Activated CD8-positive, alpha-beta memory T cell treated with anti-CD3 and anti-CD28 coated beads, Interleukin-2, amount 50 U/mL, for 4 hours (primary cell): ENCODE data around the gene SELENOT.
"Not testable (repeated sequence)": the region's sequence is repeated elsewhere in the genome, so short reads cannot be mapped to it uniquely, and the experiment has no call there.

Source experiments
- DNase-seq: peaks from one replicate; pipeline ENCODE4 v3.0.0-alpha.2; 2020

Gene SELENOT

GRCh38 chr3:150609988-150610387 lies 6.9 kb downstream of the SELENOT start:
- DNase-seq, result no peak

- DNase-seq, result no peak
Observed at GRCh38 chr3:150610785-150611184, 7.7 kb downstream of the SELENOT start.

GRCh38 chr3:150611666-150612065 lies 8.5 kb downstream of the SELENOT start:
- DNase-seq, result no peak

- no peak for DNase-seq
Observed at GRCh38 chr3:150612494-150612893, 9.4 kb downstream of the SELENOT start.

DNA sequence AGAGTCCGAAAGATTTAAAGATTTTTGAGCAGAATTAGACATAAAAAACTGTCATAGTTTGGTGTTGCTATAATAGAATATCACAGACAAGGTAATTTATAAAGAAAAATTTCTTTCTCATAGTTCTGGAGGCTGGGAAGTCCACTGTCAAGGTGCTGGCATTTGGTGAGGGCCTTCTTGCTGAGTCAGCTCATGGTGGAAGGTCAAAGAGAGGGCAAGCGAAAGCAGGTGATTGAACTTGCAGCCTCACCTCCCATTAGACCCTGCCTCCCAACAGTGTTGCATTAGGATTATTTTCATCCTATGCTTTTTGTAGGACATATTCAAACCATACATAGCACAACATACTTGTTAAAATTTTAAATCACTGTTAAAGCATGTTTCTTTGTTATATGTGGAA lies 9.9 kb downstream of the SELENOT start:
- DNase-seq, result no peak

GRCh38 chr3:150613709-150614480 lies 10.8 kb downstream of the SELENOT start:
- no peak for DNase-seq

GRCh38 chr3:150620002-150620689 lies 17.0 kb downstream of the SELENOT start:
- DNase-seq, result no peak

- DNase-seq, result not testable (repeated sequence)
Observed at GRCh38 chr3:150622955-150623354, 19.8 kb downstream of the SELENOT start.

GRCh38 chr3:150623945-150624344 lies 20.8 kb downstream of the SELENOT start:
- DNase-seq, result no peak

DNA sequence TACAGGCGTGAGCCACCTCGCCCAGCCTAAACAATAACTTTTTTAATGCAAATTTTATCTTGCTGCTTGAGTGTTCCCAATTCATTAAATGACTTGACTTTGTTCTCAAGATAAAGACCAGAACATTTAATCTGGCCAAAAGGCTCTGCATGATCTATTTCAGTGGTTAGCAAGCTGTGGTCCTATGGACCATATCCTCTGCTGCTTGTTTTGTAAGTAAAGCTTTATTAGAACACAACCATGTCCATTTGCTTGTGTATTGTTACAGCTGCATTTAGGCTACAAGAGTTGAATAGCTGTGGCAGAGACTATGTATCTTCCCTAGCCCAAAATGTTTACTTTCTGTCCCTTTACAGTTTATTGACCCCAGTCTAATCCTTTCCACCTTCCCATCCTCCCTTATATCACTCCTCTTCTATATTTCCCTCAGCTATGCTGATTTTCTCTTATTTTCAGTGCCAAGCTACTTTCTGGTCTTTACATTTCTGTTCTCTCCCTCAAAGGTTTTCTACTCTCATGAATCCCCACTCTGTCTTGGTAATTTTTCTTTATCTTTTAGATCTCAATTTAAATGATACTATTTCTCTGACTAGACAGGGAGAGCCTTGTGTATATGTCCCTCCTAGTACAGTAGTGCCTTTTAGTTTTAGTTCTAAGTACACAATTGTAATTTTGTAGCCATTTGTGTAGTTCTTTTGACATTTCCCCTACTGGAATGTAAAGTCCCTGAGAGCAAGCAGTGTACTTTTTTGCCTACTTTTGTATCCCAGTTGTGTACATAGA lies 23.2 kb downstream of the SELENOT start:
- no peak for DNase-seq

GRCh38 chr3:150627557-150627956 lies 24.4 kb downstream of the SELENOT start:
- no peak for DNase-seq

DNA sequence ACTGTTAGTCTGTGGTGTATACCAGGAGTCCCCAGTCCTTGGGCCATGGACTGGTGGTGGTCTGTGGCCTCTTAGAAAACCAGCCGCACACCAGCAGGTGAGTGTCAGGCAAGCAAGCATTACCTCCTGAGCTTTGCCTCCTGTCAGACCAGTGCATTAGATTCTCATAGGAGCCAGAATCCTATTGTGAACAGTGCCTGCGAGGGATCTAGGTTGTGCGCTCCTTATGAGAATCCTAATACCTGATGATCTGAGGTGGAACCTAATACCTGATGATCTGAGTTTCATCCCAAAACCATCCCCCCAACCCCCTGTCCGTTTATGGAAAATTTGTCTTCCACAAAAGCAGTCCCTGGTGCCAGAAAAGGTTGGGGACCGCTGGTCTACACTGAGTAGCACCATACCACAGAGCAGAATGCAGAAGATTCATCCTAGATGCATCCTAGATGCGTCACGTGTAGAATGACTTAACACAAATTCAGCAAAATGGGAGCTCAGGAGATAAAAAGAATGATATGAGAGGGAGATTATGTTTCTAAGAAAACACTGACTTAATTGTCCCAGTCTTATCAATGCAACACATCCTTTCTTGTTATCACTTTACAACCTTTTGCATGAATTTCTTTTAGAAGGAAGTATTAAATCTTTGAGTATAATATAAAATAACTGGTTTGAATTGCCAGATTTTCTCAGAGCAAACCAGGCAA lies 28.5 kb downstream of the SELENOT start:
- no peak for DNase-seq

- DNase-seq, result no peak
Observed at GRCh38 chr3:150635076-150635475, 32.0 kb downstream of the SELENOT start.

- DNase-seq, result no peak
Observed at GRCh38 chr3:150635526-150635925, 32.4 kb downstream of the SELENOT start.

- no peak for DNase-seq
Observed at GRCh38 chr3:150636258-150636657, 33.1 kb downstream of the SELENOT start.

- no peak for DNase-seq
Observed at GRCh38 chr3:150639262-150639661, 36.1 kb downstream of the SELENOT start.

GRCh38 chr3:150640256-150640655 lies 37.1 kb downstream of the SELENOT start:
- no peak for DNase-seq

- DNase-seq, result no peak
Observed at GRCh38 chr3:150653110-150653561, 50.0 kb downstream of the SELENOT start.

- no peak for DNase-seq
Observed at GRCh38 chr3:150656316-150656715, 53.2 kb downstream of the SELENOT start.

DNA sequence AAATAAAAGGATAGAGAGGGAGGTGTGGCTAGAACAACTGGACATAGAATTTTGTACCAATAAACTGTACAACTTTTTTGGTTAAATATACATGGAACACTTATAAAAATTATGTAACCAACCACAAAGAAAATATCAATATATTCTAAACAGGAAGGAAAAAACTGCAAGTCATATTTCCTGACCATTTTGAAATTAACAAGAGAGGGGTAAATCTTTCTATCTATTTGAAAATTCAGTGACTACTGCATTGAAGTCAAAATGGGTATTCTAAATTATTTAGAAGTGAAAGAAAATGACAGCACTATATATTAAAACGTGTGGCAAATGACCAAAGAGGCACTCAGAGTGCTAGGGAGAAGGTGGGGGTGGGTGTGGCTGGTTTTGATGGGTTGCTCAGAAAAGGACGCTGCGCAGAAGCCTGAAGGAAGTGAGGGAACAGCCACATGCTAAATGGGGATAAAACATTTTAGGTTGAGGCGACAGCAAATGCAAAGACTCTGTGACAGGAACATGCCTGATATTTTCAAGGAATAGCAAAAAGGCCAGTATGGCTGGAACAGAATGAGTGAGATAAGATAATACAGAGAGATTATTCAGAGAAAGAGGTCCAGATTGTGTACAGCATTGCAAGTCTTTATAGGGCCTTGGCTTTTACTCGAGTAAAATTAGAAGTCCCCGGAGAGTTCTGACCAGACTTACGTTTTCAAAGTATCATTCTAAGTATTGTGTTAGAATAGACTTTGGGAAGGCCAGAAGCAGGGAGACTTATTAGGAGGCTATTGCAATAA lies 59.5 kb downstream of the SELENOT start:
- no peak for DNase-seq

GRCh38 chr3:150663461-150663860 lies 60.3 kb downstream of the SELENOT start:
- DNase-seq, result no peak

DNA sequence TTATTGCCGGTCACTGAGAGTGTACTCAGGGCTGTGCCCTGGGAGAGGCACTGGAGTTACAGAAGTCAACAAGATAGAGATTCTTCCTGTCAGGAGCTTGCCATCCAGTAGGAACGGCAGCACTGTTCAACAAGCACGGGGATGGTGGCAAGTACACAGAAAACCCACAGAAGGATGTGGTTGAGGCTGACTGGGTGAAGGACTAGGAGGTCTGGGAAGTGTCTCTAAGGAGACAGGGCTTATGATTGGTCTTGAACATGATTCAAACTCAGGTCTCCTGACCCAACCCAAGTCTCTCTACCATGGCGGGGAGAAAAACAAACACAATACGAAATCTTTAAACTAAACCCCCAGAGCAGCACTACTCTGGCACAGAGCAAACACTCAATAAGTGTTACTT lies 63.0 kb downstream of the SELENOT start:
- DNase-seq, result no peak
